GM23248 (cell line): ENCODE results near the gene PRDM16. TPM values are rescaled to one million over a fixed set of nuclear protein-coding genes. Genes with fewer than 3 reads are reported as not detected.

Experiments used
- DNase-seq: peaks from one replicate; pipeline ENCODE4 v3.0.0-alpha.2; 2015
- H2AFZ ChIP-seq: fragments of 200-600 bp; sonication (generic); 2 replicates; pipeline ENCODE4 v1.6.1; 2016; ENCODE audit warnings: antibody characterized with exemption
- H3F3A ChIP-seq: fragments of 200-600 bp; sonication (generic); 2 replicates; pipeline ENCODE4 v1.6.1; 2016; ENCODE audit warnings: mild to moderate bottlenecking, antibody characterized with exemption, mixed run types; ENCODE audit not compliant: insufficient read depth
- H3K27ac ChIP-seq: fragments of 200-600 bp; sonication (generic); 2 replicates; pipeline ENCODE4 v1.5.1; 2016; ENCODE audit warnings: mild to moderate bottlenecking
- H3K27me3 ChIP-seq: fragments of 200-600 bp; sonication (generic); replicated peaks from 2 replicates; pipeline ENCODE4 v1.6.1; 2016; ENCODE audit warnings: mild to moderate bottlenecking; ENCODE audit not compliant: insufficient read depth
- H3K36me3 ChIP-seq: fragments of 200-600 bp; sonication (generic); 2 replicates; pipeline ENCODE4 v1.6.1; 2016; ENCODE audit warnings: low read depth, mild to moderate bottlenecking
- H3K4me1 ChIP-seq: fragments of 200-600 bp; sonication (generic); 2 replicates; pipeline ENCODE4 v1.6.1; 2016; ENCODE audit warnings: mild to moderate bottlenecking; ENCODE audit not compliant: insufficient read depth
- H3K4me2 ChIP-seq: fragments of 200-600 bp; sonication (generic); one replicate; pipeline ENCODE4 v1.6.1; 2016; ENCODE audit warnings: mild to moderate bottlenecking; ENCODE audit not compliant: unreplicated experiment
- H3K4me3 ChIP-seq: fragments of 200-600 bp; sonication (generic); 2 replicates; pipeline ENCODE4 v1.5.1; 2016; ENCODE audit warnings: mild to moderate bottlenecking
- H3K79me2 ChIP-seq: fragments of 200-600 bp; sonication (generic); 2 replicates; pipeline ENCODE4 v1.6.1; 2016; ENCODE audit warnings: mild to moderate bottlenecking; ENCODE audit not compliant: insufficient read depth
- H3K9ac ChIP-seq: fragments of 200-600 bp; sonication (generic); 2 replicates; pipeline ENCODE4 v1.6.1; 2016; ENCODE audit warnings: mild to moderate bottlenecking
- H3K9me2 ChIP-seq: fragments of 200-600 bp; sonication (generic); 2 replicates; pipeline ENCODE4 v1.6.1; 2016; ENCODE audit warnings: mixed run types, mild to moderate bottlenecking, moderate library complexity; ENCODE audit not compliant: insufficient read depth
- H3K9me3 ChIP-seq: fragments of 200-600 bp; sonication (generic); one replicate; pipeline ENCODE4 v1.6.1; 2017; ENCODE audit warnings: low read depth
- H4K20me1 ChIP-seq: fragments of 200-600 bp; sonication (generic); 2 replicates; pipeline ENCODE4 v1.6.0; 2016; ENCODE audit not compliant: insufficient read depth
- EZH2 ChIP-seq: fragments of 200-600 bp; sonication (generic); IDR thresholded peaks from 2 replicates; pipeline ENCODE4 v1.6.1; 2018; ENCODE audit warnings: antibody characterized with exemption, mild to moderate bottlenecking; ENCODE audit not compliant: insufficient read depth, poor library complexity, severe bottlenecking
- EZH2phosphoT487 ChIP-seq: fragments of 200-600 bp; sonication (generic); IDR thresholded peaks from 2 replicates; pipeline ENCODE4 v1.6.1; 2018; ENCODE audit warnings: antibody characterized with exemption, moderate library complexity, mild to moderate bottlenecking, low read depth; ENCODE audit not compliant: insufficient read depth
- WGBS, 2 experiments: methylation state at CpG; one replicate each; pipeline ENCODE4 v1.1.6; 2015 to 2017; ENCODE audit warnings: low lambda C conversion rate in 2 of 2, low coverage in 1 of 2; ENCODE audit errors: missing lambda C conversion rate in 2 of 2; 5-methylcytosine and 5-hydroxymethylcytosine counted together
- in situ Hi-C: fragments of 300-500 bp; cut with MboI; formaldehyde crosslinking; loops from 2 replicates; pipeline ENCODE4 v1.15.0; 2020
- polyA plus RNA-seq: library from polyadenylated mRNA; unstranded; fragments of >200 nt; fragmentation: Nextera tagmentation; extraction: Ambion mirVana; gene quantifications from 2 replicates; pipeline ENCODE4 v1.2.1, GENCODE V29; 2016
- total RNA-seq: library from RNA; depleted of rRNA; stranded (reverse); fragments of >200 nt; shearing (Covaris generic); gene quantifications from 2 replicates; pipeline ENCODE4 v1.2.3, GENCODE V29; 2014

PRDM16 gene
- total and polyA plus RNA-seq, 2 experiments from 2014 or later: 0.18 TPM; not detected in 1

DNA sequence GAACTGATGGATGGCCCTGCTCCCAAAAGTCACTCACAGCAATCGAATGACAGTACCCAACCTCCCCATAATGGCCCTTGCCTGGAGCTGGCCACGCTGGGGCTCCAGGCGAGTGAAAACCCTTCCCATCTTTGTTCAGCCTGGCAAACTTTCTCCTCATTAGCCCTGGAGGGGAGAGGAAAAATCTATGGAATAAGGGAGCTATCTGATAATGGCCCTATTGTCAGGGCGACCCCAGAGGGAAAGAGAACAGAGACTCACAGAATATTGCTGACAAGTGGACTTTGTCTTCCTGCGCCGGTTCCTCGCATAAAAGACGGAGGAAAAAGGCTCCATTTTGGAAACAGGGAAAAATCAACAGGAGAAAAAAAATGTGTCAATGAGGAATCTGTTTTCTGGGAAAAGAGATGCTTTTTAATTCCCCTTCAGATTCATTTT, 372.4 kb downstream of the PRDM16 start:
- no peaks in the 10 kb centered on the region for H3K9me2 ChIP-seq
- no peaks in the 10 kb centered on the region for H3K4me1 ChIP-seq
- no peak overlapping the region for H3K27ac ChIP-seq
- H3K79me2 ChIP-seq: no peaks in the 10 kb centered on the region
- no peak for DNase-seq
- no peaks in the 10 kb centered on the region for H3K36me3 ChIP-seq
- no peak overlapping the region for H3K4me3 ChIP-seq
- H3F3A ChIP-seq: no peaks in the 10 kb centered on the region
- TF ChIP-seq EZH2 (no peak), EZH2phosphoT487 (no peak)
- H3K9ac ChIP-seq: no peak overlapping the region
- no peaks in the 10 kb centered on the region for H4K20me1 ChIP-seq
- H3K9me3 ChIP-seq: no peaks in the 10 kb centered on the region
- in situ Hi-C loops: no loop called here
- H3K27me3 ChIP-seq: peaks cover 30% of the 10 kb centered on the region
- H3K4me2 ChIP-seq: no peak overlapping the region
- WGBS, 2 experiments: 48 to 57% methylated on average over 8 of the region's 8 CpGs
- no peak overlapping the region for H2AFZ ChIP-seq

DNA sequence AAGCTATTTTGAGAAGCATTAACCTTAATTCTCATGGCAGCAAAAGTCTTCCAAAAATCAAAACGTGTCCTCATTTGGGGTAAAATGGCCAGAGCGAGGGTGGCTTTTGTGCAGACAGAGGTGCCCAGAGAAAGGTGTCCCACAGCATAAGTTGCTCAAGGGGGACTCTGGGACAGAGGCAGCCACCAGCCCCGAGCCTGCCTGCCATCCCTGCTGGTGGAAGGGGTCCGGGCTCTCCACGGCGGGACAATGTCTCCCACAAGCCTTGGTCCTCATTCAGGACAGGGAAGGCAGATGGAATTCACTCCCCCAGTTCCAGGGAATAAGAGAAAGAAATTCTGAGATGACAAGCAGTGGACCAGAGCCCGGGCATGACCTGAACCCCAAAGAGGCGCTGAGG, 372.9 kb downstream of the PRDM16 start:
- Histone ChIP-seq H3K27ac (no peak overlapping the region), H3K9me3 (no peaks in the 10 kb centered on the region), H3K9me2 (no peaks in the 10 kb centered on the region), H3K27me3 (peaks cover 30% of the 10 kb centered on the region), H3F3A (no peaks in the 10 kb centered on the region), H2AFZ (no peak overlapping the region), H3K36me3 (no peaks in the 10 kb centered on the region), H3K4me1 (no peaks in the 10 kb centered on the region), H3K4me2 (no peak overlapping the region), H3K79me2 (no peaks in the 10 kb centered on the region), H4K20me1 (no peaks in the 10 kb centered on the region), H3K4me3 (no peak overlapping the region), H3K9ac (no peak overlapping the region)
- 29 to 43% methylated on average over 8 of the region's 8 CpGs for WGBS, 2 experiments
- no peak for DNase-seq
- in situ Hi-C loops: no loop called here
- TF ChIP-seq EZH2: no peak
- no peak for TF ChIP-seq EZH2phosphoT487

DNA sequence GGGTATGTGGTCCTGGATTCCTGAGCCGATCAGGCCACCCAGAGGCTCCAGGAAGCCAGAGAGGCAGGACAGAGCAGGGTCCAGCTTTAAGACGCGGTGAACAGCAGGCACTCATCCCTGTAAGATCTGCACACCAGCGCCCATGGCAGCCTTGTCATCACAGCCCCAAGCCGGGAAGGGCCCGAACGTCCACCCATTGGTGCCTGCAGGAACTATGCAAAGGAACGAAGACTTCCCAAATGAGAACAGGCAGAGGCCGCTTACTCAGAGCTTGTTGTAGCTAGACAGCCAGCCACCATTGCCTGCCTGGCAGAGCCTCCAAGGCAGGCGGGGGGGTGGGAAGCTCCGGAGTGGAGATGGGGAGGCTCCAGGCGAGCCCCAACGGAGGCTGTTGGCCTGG, 373.3 kb downstream of the PRDM16 start:
- TF ChIP-seq EZH2 (no peak), EZH2phosphoT487 (no peak)
- Histone ChIP-seq H3K27me3 (peaks cover 30% of the 10 kb centered on the region), H3K4me3 (no peak overlapping the region), H3K9me3 (no peaks in the 10 kb centered on the region), H4K20me1 (no peaks in the 10 kb centered on the region), H3K36me3 (no peaks in the 10 kb centered on the region), H3K9ac (no peak overlapping the region), H3K4me2 (no peak overlapping the region), H3K4me1 (no peaks in the 10 kb centered on the region), H3K79me2 (no peaks in the 10 kb centered on the region), H3F3A (no peaks in the 10 kb centered on the region), H3K27ac (no peak overlapping the region), H3K9me2 (no peaks in the 10 kb centered on the region), H2AFZ (no peak overlapping the region)
- WGBS, 2 experiments: 47 to 48% methylated on average over 13 of the region's 13 CpGs
- in situ Hi-C loops: no loop called here
- DNase-seq: no peak

DNA sequence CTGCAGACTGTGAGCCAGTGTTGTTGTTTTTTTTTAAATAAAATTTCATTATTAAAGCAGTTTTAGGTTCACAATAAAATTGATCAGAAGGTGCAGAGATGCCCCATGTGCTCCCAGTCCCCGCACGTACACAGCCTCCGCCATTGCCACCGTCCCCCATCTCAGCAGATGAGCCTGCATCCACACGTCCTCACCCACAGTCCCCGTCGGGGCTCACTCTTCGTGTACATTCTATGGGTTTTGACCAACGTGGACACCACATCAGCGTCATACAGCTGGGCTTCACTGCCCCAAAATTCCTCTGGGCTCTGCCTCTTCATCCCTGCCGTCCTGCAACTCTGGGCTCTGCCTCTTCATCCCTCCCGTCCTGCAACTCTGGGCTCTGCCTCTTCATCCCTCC, 373.9 kb downstream of the PRDM16 start:
- no peaks in the 10 kb centered on the region for H3K9me2 ChIP-seq
- H2AFZ ChIP-seq: no peak overlapping the region
- in situ Hi-C loops: no loop called here
- no peak overlapping the region for H3K27ac ChIP-seq
- H3K36me3 ChIP-seq: no peaks in the 10 kb centered on the region
- WGBS, 2 experiments: 53 to 59% methylated on average over 10 to 12 of the region's 12 CpGs
- no peak overlapping the region for H3K4me2 ChIP-seq
- no peak overlapping the region for H3K9ac ChIP-seq
- DNase-seq: no peak
- no peak overlapping the region for H3K4me3 ChIP-seq
- H3K9me3 ChIP-seq: no peaks in the 10 kb centered on the region
- peaks cover 30% of the 10 kb centered on the region for H3K27me3 ChIP-seq
- no peaks in the 10 kb centered on the region for H3F3A ChIP-seq
- no peaks in the 10 kb centered on the region for H3K79me2 ChIP-seq
- no peak for TF ChIP-seq EZH2
- TF ChIP-seq EZH2phosphoT487: no peak
- no peaks in the 10 kb centered on the region for H4K20me1 ChIP-seq
- no peaks in the 10 kb centered on the region for H3K4me1 ChIP-seq

DNA sequence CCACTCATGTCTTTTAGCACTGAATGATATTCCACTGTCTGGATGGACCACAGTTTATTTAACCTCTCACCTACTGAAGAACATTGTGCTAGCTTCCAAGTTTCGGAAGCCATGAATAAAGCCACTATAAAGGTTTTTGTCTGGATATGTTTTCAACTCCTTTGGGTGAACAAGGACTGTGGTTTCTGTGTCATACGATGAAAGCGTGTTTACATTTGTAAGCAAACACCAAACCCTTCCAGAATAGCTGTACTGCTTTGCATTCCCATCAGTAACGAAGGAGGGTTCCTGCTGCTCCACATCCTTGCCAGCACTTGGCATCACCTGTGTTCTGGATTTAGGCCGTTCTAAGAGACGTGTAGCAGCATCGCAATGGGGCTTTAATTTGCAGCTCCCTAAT, 374.8 kb downstream of the PRDM16 start:
- Histone ChIP-seq H3K4me2 (no peak overlapping the region), H3K9me2 (no peaks in the 10 kb centered on the region), H3K9ac (no peak overlapping the region), H3K9me3 (no peaks in the 10 kb centered on the region), H3K4me1 (no peaks in the 10 kb centered on the region), H2AFZ (no peak overlapping the region), H3F3A (no peaks in the 10 kb centered on the region), H3K36me3 (no peaks in the 10 kb centered on the region), H3K4me3 (no peak overlapping the region), H3K79me2 (no peaks in the 10 kb centered on the region), H3K27ac (no peak overlapping the region), H4K20me1 (no peaks in the 10 kb centered on the region), H3K27me3 (peaks cover 36% of the 10 kb centered on the region)
- DNase-seq: no peak
- no peak for TF ChIP-seq EZH2
- no peak for TF ChIP-seq EZH2phosphoT487
- WGBS, 2 experiments: 48 to 53% methylated on average over 7 of the region's 7 CpGs
- in situ Hi-C loops: no loop called here
